ENCODE measurements around the gene TH.

Gene TH

DNA sequence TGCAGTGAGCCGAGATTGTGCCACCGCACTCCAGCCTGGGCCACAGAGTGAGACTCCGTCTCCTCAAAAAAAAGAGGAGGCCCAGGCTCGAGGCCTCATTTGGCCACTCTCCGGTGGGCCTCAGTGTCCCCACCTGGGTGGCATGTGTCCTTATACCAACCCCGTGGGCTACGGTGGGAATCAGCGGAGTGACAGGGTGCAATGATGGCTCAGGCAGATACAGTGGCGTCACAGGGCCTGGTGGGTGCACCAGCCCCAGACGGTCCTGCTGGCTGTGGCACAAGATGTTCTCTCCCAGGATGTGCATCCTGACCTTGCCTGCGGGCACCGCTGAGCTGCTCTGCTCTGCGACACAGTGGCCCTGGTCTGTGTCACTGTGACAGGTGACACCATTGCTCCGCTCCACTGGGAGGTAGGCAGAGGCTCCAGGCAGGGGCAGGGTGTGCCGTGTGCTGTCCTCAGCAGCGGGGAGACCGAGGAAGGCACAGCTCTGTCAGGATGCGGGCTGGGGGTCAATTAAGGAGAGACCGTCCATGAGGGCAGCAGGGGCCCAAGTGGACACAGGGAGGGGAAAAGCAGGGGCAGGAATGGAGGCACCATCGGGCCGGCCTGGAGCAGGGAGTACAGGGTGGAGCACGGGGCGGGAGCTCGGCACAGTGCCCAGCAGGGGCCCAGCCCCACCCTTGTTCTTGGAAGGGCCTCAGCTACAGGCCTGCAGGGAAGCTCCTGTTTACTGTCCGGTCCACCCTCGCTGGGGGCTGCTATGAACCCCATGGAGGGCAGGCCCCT, 21.7 kb upstream of the TH start:
- TF ChIP-seq, protein P1, sequence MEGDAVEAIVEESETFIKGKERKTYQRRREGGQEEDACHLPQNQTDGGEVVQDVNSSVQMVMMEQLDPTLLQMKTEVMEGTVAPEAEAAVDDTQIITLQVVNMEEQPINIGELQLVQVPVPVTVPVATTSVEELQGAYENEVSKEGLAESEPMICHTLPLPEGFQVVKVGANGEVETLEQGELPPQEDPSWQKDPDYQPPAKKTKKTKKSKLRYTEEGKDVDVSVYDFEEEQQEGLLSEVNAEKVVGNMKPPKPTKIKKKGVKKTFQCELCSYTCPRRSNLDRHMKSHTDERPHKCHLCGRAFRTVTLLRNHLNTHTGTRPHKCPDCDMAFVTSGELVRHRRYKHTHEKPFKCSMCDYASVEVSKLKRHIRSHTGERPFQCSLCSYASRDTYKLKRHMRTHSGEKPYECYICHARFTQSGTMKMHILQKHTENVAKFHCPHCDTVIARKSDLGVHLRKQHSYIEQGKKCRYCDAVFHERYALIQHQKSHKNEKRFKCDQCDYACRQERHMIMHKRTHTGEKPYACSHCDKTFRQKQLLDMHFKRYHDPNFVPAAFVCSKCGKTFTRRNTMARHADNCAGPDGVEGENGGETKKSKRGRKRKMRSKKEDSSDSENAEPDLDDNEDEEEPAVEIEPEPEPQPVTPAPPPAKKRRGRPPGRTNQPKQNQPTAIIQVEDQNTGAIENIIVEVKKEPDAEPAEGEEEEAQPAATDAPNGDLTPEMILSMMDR (IDR thresholded peaks at IDR 0.05) = no peak
- no peak overlapping the region for H3K4me3 ChIP-seq
- DNase-seq (ENCODE audit: low spot score) = no peak
- H3K27ac ChIP-seq = no peak overlapping the region

DNA sequence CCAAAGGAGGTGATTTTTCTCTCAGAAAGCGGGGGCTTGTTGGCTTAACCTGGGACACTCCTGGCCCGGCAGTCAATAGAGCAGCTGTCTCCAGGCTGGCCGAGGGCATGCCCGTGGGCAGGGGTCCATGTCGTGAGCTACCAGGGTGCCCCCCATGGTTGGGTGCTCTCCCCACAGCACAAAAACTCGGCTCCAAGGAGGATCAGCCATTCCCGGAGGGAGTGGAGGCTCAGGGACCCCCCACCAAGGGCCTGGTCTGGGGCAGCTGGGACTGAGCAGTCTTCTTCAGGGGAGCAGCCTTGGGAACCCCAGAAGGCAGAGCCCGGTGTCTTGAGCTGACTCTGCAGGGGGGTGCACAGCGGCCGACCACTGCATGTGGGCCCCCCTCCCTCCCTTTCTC, 20.8 kb upstream of the TH start:
- no peak for DNase-seq (ENCODE audit: low spot score)
- Histone ChIP-seq H3K27ac (no peak overlapping the region), H3K4me3 (no peak overlapping the region)
- TF ChIP-seq, protein P1 (IDR thresholded peaks at IDR 0.05) = no peak

DNA sequence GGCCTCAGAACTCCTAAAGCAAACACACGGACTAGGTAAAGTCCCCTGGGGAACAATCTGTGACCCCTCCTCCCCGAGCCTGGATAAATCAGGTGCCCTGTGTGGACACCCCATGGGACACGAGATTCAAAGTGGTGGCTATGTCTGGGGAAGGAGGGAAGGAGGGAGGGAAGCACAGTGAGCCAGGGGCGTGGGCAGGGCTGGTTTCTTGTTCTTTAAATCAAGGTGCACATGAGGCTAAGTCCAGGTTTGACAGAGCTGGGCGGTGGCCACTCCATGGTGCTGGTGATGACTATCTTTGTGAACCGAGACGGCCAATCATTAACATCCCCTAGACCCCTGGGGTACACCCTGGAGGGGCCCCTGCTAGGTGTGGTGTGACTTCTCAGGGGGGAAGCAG, 20.3 kb upstream of the TH start:
- TF ChIP-seq, protein P1 (IDR thresholded peaks at IDR 0.05) = no peak

DNA sequence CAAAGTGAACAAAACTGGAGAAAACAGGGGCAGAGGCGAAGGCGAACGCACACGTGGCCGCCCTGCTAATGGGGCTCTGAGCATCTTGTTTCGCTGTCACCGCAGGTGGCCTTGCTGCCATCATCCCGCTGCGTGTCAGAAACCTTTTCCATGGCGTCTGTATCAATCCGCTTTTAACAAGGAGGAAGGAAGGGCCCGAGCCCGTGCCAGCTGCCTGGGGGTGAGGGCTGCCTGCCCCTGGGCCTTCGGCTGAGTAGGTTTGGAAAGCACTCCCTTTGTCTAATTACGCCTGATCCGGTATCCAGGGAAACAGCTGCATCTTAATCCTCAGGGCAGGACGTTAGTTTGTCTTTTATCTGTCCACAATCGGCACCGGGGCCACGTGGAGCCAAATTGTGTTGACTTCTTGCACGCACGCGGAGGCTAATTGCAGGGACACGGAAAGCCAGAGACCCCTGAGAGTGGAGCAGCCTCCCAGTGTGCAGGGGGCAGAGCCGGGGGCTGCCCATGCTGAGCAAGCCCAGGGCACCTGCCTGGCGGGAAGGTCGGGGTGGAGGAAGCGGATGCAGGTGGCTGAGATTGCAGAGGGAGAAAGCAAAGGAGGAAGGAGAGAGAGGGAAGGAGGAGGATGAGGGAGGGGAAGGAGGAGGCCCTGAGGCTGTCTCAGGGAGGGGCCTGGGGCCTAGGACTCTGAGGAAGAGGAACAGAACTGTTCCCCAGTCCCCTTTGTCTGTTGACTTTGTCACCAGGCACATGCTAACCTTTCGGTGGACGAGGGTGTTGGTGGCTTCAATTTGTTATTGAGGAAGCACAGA, 19.2 kb upstream of the TH start:
- TF ChIP-seq, protein P1 (IDR thresholded peaks at IDR 0.05) = no peak
- no peak overlapping the region for H3K27ac ChIP-seq
- H3K4me3 ChIP-seq = no peak overlapping the region
- DNase-seq (ENCODE audit: low spot score) = no peak

More for the DNA sequence above, 20.3 kb upstream of the TH start:
- H3K27ac ChIP-seq = no peak overlapping the region
- DNase-seq (ENCODE audit: low spot score) = no peak
- H3K4me3 ChIP-seq = no peak overlapping the region

DNA sequence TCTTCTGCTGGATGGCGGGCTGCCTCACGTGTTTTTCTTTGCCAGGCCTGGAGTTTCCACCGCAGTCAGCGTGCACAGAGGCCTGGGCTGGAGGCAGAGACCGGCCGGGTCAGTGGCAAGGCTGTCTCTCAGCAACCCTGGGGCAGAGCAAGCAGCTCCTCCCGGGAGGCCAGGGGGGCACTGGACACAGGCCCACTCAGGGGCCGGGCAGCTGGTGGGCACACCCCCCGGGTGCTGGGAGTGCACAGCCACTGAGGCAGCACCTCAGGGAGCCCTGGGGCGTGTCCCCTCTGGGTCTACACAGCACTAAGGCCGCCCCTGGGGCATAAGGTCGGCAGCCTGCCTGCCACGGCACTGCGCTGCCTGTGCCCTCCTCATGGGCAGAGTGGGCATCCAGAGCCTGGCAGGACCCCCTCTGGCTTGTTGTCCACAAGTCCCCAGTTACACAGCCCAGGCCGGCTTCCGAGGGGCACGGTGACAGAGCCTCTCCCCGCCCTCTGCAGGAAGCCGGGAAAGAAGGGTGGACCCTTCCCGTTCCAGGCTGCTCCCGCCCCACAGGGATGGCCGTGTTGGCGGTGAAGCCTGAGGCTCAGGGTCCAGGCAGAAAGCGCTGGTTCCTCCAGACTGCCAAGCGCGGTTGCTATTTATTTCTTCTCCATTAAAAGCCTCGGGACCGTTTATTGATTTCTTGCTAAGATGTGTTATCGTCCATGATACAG, 18.5 kb upstream of the TH start:
- TF ChIP-seq, protein P1 (IDR thresholded peaks at IDR 0.05) = no peak
- H3K27ac ChIP-seq = no peak overlapping the region
- H3K4me3 ChIP-seq = no peak overlapping the region
- DNase-seq (ENCODE audit: low spot score) = no peak

DNA sequence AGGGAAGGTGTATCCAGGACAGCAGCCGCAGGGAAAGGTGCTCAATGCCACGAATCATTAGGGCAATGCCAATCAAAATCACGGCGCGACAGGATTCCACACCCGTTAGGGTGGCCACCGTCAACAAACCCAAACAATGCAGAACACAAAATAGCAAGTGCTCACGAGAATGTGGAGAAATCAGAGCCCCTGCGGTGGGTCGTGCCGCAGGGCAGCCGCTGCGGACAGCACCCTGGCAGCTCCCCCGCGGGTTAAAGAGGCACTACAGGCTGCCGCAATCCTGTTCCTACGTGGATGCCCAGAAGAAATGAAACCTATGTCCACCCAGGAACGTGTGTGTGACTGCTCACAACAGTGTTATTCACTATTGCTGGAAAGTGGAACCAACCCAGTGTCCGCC, 17.1 kb upstream of the TH start:
- TF ChIP-seq, protein P1 (IDR thresholded peaks at IDR 0.05) = no peak
- DNase-seq (ENCODE audit: low spot score) = no peak
- Histone ChIP-seq H3K27ac (no peak overlapping the region), H3K4me3 (no peak overlapping the region)

Data from coronary artery (tissue), 2 donors.